ENCODE results near the gene MGST2.

The MGST2 gene

DNA sequence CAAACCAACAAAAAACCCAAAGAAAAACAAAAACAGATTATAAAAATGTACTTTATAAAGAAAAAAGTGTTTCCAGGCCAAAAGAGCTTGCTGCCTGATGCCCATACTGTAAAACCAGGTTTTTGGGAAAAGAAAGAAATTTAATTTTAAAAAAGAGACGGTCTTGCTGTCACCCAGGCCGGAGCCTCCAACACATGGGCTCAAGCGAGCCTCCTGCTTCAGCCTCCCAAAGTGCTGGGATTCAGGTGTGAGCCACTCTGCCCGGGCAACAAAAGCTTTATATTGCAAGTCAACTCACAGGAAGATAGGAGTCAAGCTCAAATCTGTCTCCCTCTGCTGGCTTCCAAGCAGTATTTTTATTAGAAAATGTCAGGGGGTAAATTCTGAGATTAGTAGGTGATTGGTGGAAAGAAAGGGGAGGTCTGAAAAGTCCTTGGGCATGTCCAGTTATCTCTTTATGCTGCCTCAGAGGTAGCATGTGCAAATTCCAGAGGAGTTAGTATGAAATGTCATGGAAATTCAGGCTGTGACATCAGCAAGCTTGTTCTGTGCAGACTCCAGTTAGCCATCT lies 39.4 kb downstream of the MGST2 start:
- DNase-seq (ENCODE audit: low spot score): no peak

DNA sequence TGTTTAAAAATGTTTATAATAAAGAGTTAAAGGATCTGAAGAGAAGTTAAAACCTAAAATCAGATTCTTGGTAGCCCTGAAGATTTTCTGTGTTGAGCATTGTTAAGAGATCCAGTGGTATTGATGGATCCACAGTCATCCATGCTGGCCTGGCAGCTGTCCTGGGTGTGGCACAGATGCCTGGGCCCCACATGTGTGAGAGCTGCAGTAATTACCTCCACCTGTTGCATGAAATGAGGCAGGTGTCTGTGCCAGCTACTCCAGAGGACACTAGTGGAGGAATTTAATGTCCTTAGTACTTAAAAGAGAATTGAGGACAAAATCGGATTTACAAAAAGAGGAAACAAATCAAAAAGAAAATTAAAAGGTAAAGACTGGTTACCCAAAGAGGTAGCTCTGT lies 44.0 kb downstream of the MGST2 start:
- DNase-seq (ENCODE audit: low spot score): no peak

GRCh38 chr4:139710073-139710472 lies 44.5 kb downstream of the MGST2 start:
- DNase-seq (ENCODE audit: low spot score): no peak

- no peak for DNase-seq (ENCODE audit: low spot score)
Measured at GRCh38 chr4:139711461-139711860, 45.8 kb downstream of the MGST2 start.

GRCh38 chr4:139712882-139713281 lies 47.3 kb downstream of the MGST2 start:
- no peak for DNase-seq (ENCODE audit: low spot score)

- DNase-seq (ENCODE audit: low spot score): no peak
Measured at GRCh38 chr4:139715746-139716391, 50.2 kb downstream of the MGST2 start.

- DNase-seq (ENCODE audit: low spot score): no peak
Measured at GRCh38 chr4:139718358-139718757, 52.7 kb downstream of the MGST2 start.

GRCh38 chr4:139718833-139719232 lies 53.2 kb downstream of the MGST2 start:
- DNase-seq (ENCODE audit: low spot score): no peak

GRCh38 chr4:139719381-139720101 lies 53.9 kb downstream of the MGST2 start:
- no peak for DNase-seq (ENCODE audit: low spot score)

DNA sequence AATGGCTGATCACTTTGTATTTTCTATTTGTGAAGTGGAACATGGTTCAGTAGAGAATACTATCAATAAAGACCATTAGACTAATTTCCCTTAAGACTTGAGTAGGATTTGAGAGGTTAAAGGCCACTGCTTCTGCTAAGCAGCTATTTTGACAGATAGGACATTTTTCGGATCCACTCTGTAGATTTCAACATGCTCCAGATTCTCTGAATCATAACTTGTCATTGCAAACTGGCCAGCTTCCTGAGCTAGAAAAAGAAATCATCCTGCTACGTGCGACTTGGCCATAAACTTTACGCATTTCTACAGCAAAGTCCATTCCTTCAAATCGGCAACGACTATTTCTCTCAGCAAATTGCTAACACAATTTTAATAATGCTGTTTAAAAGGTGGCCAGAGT lies 55.2 kb downstream of the MGST2 start:
- DNase-seq (ENCODE audit: low spot score): no peak

DNA sequence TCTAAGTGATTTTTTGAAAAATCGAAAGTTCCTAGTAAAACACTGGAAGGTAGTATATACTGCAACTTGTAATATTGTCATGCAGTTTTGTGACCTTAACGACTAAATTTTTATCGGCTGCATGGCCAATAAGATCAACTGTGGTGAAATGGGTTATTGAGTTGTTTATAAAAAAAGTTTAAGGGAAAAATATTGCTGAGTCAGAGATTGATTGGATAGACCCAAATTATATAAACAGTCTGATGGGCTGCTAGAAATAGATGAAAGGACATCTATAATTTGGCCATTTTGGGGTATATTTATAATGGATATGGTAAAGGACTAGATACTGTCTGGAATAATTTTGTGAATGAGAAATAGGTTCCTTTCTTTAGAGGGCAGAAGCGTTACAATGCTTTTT lies 56.2 kb downstream of the MGST2 start:
- no peak for DNase-seq (ENCODE audit: low spot score)

- DNase-seq (ENCODE audit: low spot score): no peak
Measured at GRCh38 chr4:139725236-139725635, 59.6 kb downstream of the MGST2 start.

DNA sequence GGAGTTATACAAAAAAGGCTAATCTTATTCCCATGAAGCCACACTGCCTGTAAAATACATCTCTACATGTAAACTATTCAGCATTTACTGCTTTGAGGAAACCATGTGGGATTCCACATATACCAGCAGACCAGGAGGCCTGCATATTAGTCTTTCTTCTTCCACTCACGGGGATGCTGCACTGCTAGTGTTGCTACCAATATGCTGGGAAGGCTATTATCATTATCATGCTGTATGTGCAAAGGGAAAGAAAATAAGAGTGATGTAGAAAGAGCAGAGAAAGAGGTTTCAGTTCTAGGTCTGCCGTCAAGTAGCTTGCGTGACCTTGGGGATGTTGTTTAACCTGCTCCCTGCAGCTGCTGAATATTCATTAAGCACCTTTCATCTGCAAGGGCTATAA lies 61.0 kb downstream of the MGST2 start:
- no peak for DNase-seq (ENCODE audit: low spot score)

- DNase-seq (ENCODE audit: low spot score): no peak
Measured at GRCh38 chr4:139728146-139728545, 62.5 kb downstream of the MGST2 start.

DNA sequence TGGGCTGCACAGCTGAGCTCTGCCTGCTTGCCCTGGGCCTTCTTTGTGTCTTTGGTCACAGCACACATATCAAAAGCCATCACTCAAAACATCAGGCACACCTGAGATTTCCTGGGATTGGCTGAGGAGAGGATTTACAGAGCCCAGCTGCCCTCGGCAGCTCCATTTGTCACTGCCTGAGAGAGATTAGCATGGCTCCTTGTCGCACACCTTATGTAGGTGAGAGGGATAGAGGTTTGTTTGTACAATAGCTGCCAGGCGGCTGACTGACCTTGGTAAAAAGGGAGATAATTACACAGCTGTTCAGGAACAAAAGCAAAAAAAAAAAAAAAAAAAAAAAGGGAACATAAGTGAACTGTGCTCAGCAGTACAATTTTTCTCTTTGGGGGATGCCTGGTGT lies 63.2 kb downstream of the MGST2 start:
- DNase-seq (ENCODE audit: low spot score): no peak

DNA sequence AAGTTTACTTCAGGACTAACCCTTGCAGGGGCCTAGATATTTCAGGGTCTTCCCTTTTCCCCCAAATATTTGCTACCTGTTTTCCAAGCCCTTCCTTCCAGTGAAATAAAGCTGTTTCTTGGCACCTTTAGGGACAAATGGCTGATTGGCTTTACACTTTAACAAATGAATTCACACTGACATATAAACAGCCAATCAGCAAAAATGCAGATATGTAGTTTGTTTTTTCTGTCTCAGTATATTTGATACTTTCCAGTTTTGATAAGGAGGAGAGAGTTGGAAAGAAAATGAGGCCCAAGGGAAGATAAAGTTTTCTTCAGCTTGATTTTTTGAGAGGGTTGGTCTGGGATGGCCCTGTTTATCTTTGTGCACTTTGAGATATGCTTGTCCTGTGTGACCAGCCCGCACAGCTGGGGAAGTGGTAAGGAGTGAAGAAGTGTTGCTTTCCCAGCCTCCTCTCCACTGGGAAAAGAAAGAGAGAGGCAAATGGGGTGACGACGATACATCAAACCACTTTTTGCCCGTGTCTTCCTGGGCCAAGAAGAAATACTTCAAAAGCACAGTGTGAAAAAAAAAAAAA lies 67.5 kb downstream of the MGST2 start:
- DNase-seq (ENCODE audit: low spot score): no peak

DNA sequence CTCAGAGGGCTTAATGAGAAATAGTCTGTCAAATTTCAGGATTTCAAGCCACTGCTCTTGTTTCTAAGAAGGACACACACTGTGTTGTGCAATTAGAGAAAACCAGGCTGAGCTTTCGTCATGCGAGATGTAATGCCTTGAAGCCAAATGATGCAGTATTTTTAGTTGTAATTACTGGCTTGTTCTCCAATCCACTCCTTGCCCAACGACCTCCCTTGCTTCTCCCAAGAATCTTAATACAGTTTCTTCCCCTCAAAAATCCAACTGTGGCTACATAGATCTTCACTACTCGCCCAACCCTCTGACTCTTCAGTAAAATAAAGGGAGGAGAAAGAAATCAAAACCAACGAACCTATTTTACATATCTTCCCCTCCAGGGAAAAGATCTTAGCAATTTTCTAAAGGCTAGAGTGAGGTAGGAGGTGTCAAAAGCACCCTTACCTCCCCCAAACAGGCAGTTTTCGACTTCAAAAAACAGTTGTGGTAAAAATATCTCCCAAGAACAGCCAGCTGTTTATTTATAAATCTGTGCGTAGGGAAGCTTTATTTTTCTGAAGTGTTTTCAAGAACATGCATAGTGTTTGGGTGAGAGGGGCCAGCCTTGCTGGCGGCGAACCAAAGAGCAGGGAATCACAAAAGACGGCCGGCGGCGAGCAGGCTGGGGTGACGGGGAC lies 68.7 kb downstream of the MGST2 start:
- DNase-seq (ENCODE audit: low spot score): peak; percentile 56

DNA sequence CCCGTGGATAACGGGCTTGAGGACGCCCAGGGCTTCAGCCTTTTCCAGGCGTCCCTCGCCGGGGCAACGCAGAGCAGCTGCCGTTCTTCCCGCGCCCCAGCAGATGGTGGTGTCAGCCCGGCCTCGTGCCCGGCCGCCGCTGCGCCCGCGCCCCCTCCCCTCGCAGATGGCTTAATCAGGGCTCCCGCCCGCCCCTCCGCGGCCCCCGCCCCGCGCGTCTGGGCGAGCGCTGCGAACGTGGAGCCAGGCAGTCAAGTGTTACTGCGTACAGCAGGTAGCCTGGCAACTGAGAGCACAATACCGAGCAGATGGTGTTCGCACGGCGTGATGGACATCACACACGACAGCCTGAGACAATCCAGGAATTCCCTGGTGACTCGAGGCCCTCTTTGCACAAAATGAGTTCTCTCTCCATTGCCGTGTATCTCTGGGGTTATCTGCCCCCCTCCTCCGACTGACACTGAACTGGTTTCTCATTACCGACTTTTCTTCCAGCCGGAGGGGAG lies 69.3 kb downstream of the MGST2 start:
- peak; percentile 82 for DNase-seq (ENCODE audit: low spot score)

- DNase-seq (ENCODE audit: low spot score): peak; percentile 23
Measured at GRCh38 chr4:139735381-139736273, 70.0 kb downstream of the MGST2 start.

GRCh38 chr4:139736274-139736660 lies 70.6 kb downstream of the MGST2 start:
- DNase-seq (ENCODE audit: low spot score): no peak

DNA sequence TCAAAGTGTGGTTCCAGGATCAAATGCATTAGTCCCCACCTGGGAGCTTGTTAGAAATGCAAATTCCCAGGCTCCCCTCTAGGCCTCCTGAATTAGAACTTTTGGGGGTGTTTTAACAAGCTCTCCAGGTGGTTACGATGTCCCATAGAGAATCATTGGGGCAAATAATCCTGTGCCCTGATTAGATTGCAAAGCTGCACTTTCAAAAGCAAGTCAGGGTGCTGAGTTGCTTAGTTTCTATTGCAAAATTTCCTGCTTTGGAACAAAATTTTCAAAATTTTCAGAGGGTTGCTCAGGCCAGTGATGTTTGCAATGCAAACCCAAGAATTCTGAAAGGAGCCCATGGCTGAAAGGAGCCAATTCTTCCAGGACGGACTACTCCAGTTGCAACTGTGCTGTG lies 71.0 kb downstream of the MGST2 start:
- DNase-seq (ENCODE audit: low spot score): no peak

All from AG08395 (cell line).